Stimulated activated naive CD8-positive, alpha-beta T cell treated with anti-CD3 and anti-CD28 coated beads, Interleukin-15, Interleukin-2, amounts not matched to agents 100 U/mL and 50 U/mL, for 24 hours (primary cell): ENCODE results near the gene TMIGD1.

Experiments used
- ATAC-seq: fragments of 150-1000 bp; cut with Tn5 transposase; one replicate; pipeline ENCODE4 v1.10.0; 2021
- DNase-seq: peaks from one replicate; pipeline ENCODE4 v3.0.0; 2021

TMIGD1 gene

DNA sequence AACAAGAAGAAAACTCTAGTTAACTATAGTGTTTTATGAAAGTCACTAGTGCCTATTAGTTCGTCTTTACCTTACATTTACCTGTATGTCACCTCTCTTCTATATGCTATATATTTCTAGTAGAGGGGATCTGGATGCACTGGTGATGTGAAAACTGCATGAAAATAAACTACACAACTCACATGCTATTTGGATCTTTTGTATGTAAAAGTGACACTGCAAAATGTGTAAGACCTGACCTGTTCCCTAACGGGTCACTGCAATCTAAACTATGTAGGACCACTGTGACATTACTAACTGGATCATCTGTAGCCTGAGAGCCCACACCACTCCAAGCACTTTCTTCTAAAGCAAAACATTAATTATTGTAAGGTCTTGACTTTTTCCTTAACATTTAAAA, 43.8 kb downstream of the TMIGD1 start:
- no peak for ATAC-seq
- DNase-seq: no peak

DNA sequence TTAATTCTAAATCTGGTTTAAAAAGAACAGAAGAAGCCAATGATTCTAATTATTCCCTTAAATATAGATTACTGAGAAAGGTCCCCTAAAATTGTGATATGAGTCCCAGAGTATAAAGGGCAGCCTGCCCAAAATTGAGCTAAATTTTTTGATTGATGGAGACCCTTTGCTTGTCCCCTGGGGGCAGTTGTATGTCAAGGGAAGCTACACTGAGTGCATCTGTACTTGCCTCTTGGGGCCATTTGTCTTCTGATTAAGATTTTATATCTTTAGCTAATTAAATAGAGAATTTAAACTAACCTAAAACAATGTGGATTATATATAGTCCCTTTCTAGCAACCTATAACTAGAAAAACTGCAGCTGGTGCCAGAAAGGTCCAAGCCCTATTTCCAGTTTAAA, 54.7 kb downstream of the TMIGD1 start:
- ATAC-seq (no peak), DNase-seq (no peak)

DNA sequence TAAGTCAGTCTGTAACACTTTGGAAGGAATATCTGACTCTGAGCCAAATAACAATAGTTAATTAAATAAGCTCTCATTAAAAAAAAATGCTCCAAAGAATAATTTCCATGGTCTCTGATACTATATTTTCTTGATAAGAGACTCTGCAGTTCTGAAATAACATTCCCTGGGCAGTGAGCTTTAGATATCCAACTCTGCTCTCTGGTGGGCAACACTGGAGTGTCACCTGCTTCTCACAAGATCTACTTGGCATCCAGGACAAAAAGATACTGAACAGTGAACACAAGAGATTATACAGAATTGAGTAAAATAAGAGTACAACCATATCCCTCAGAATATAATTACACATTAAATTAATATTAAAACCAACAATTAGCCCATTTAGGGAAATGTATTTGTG, 55.8 kb downstream of the TMIGD1 start:
- DNase-seq: no peak
- no peak for ATAC-seq

DNA sequence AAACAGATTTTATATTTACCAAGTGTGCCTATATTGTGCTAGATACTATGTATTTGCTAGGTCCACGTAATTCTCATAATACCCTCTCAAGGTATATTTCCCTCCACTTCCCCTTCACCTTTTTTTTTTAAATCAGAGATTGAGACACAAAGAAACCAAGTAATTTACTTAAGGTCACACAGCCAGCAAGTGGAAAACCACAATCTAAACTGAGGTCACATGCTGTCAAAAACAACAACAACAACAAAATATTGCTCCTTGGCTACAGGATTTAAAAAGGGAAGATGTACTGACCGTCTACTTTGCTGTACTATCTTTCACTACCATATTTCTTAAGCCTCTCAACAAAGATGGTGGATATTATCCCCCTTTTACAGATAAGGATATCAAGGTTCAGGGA, 57.9 kb downstream of the TMIGD1 start:
- DNase-seq (no peak), ATAC-seq (no peak)

DNA sequence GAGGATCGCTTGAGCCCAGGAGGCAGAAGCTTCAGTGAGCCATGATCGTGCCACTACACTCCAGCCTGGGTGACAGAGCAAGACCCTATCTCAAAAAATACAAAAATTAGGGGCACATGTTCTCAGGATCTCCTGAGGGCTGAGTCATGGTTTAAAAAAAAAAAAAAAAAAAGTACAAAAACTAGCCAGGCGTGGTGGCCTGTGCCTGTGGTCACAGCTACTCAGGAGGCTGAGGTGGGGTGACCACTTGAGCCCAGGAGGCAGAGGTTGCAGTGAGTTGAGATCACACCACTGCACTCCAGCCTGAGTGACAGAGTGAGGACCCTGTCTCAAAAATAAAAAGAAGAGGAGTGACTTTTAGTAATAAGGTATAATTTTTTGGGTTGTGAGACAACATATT, 59.0 kb downstream of the TMIGD1 start:
- DNase-seq: no peak

DNA sequence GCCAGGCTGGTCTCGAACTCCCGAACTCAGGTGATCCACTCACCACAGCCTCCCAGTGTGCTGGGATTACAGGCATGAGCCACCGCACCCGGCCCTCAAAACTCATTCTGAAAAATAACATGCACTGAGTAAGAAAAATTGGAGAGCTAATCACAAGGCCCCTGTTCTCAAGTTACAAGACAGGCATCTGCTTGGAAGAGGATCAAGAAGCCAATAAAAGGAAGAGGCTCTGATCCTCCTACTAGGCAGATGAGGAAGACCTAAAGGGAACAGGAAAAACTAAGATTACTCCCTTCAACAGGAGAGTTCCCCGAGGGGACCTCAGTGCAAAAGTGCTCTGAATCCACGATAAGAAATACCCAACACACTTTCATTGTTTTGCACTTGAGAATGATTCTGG, 60.5 kb downstream of the TMIGD1 start:
- ATAC-seq (no peak), DNase-seq (no peak)

More for the DNA sequence above, 59.0 kb downstream of the TMIGD1 start:
- ATAC-seq: no peak

DNA sequence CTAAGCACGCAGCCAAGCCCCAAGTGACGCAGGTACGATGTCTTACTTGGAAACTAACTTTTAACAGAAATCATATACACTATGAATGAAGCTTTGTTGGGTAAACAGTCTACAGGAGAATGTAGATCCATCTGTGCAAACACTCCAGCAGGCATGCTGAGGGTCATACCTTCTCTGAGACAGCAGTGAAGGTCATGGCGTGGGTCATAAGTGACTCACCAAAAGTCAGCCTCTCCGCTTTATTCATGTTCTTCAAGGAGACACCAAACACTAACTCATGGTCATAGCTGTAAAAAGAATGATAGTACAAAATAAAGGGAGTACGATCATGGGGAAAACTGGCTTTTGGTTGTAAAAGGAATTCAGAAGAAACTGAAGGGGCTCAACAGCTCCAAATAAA, 62.8 kb downstream of the TMIGD1 start:
- DNase-seq (no peak), ATAC-seq (peak; percentile 59)

DNA sequence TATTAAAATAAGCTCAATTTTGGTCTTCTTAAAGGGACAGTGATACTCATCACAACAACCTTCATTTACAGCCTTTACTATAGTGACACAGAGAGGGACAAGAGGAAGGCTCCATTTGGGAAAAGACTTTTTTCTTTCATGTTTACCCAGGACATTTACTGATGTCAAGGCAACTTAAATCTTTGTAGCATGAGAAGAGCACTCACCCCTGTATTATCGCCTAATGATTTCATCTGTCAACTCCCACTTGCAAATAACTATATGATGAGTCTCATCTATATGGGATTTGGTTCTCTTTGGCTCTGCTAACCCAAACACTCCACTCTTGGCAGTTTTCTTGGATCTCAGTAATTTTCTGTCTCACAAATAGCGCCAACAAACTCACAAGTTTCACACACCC, 66.2 kb downstream of the TMIGD1 start:
- no peak for DNase-seq
- ATAC-seq: no peak
